Testis (tissue), 3 donors: Measurements from ENCODE around the gene TEX52. TPM values are rescaled to one million over a fixed set of nuclear protein-coding genes. Genes with fewer than 3 reads are reported as not detected.
"Not testable (repeated sequence)": the region's sequence is repeated elsewhere in the genome, so short reads cannot be mapped to it uniquely, and the experiment has no call there.

Experiments
- DNase-seq: peaks from one replicate; pipeline ENCODE4 v3.0.0-alpha.2; 2019
- H3K27ac ChIP-seq, 2 donors: fragments of 200-600 bp; sonication (generic); one replicate each; pipeline ENCODE4 v1.5.1; 2019
- H3K27me3 ChIP-seq: fragments of 200-600 bp; sonication (generic); one replicate; pipeline ENCODE4 v1.5.1; 2019
- H3K36me3 ChIP-seq: fragments of 200-600 bp; sonication (generic); one replicate; pipeline ENCODE4 v1.5.1; 2017; ENCODE audit warnings: low read depth; ENCODE audit errors: missing control alignments
- H3K4me1 ChIP-seq: fragments of 200-600 bp; sonication (generic); one replicate; pipeline ENCODE4 v1.5.1; 2019
- H3K4me3 ChIP-seq, 2 donors: fragments of 200-600 bp; sonication (generic); one replicate each; pipeline ENCODE4 v1.5.1; 2017 to 2019
- H3K9me3 ChIP-seq: fragments of 200-600 bp; sonication (generic); one replicate; pipeline ENCODE4 v1.5.1; 2017
- CTCF ChIP-seq, 3 experiments: fragments of 450-650 bp in 2 of 3; fragments of 200-600 bp in 1 of 3; sonication (generic) in 1 of 3; IDR thresholded peaks; one replicate each; pipeline ENCODE4 v1.5.1; 2016 to 2019; ENCODE audit warnings: antibody characterized with exemption in 3 of 3, mild to moderate bottlenecking in 2 of 3, moderate library complexity in 1 of 3
- POLR2A ChIP-seq: fragments of 450-650 bp; IDR thresholded peaks from one replicate; pipeline ENCODE4 v1.6.1; 2017; ENCODE audit warnings: antibody characterized with exemption, mild to moderate bottlenecking, moderate library complexity
- WGBS, 2 donors: methylation state at CpG; one replicate each; pipeline ENCODE4 v1.1.5; 2018; 5-methylcytosine and 5-hydroxymethylcytosine counted together
- intact Hi-C: fragments of 100-400 bp; cut with DNase I; formaldehyde crosslinking; loops from one replicate; pipeline ENCODE4 v1.15.1; 2023; ENCODE audit warnings: low total_unique reads
- polyA plus RNA-seq: library from polyadenylated mRNA; stranded (reverse); fragments of 350-450 nt; fragmentation: Illumina TruSeq; extraction: RNeasy Lipid Tissue Mini Kit (QIAGEN cat#74804); gene quantifications from one replicate; pipeline ENCODE4 v1.2.3, GENCODE V29; 2014; ENCODE audit warnings: low read depth, low replicate concordance; ENCODE audit not compliant: insufficient read depth
- total RNA-seq, 2 donors: library from RNA; depleted of rRNA; stranded (reverse); fragments of >200 nt; gene quantifications; one replicate each; pipeline ENCODE4 v1.2.3, GENCODE V29; 2016

TEX52 gene
- total and polyA plus RNA-seq, 3 donors from 2014 or later, result 0.81 to 11.4 (median 4.7) TPM

GRCh38 chr12:2864198-2864597 lies 7.4 kb upstream of the TEX52 start:
- no peak for DNase-seq
- Histone ChIP-seq H3K36me3 (no peaks in the 10 kb centered on the region), H3K27ac (no peak overlapping the region), H3K4me3 (no peak overlapping the region), H3K9me3 (no peaks in the 10 kb centered on the region), H3K4me1 (no peaks in the 10 kb centered on the region), H3K27me3 (no peaks in the 10 kb centered on the region)
- TF ChIP-seq POLR2A (no peak), CTCF (IDR thresholded peaks at IDR 0.05) (no peak)
- intact Hi-C loops, result no loop called here
- 97% methylated on average over 5 to 9 of the region's 9 CpGs for WGBS, 2 donors

- intact Hi-C loops, H3K9me3 ChIP-seq, H3K4me1 ChIP-seq, H3K36me3 ChIP-seq, H3K27me3 ChIP-seq, H3K27ac ChIP-seq, H3K4me3 ChIP-seq, DNase-seq: not testable (repeated sequence)
- 89 to 96% methylated on average over 7 of the region's 7 CpGs for WGBS, 2 donors
Measured at GRCh38 chr12:2863402-2863801, 6.6 kb upstream of the TEX52 start.

GRCh38 chr12:2862876-2863275 lies 6.0 kb upstream of the TEX52 start:
- H3K36me3 ChIP-seq, result no peaks in the 10 kb centered on the region
- TF ChIP-seq CTCF (IDR thresholded peaks at IDR 0.05), result no peak
- TF ChIP-seq POLR2A, result no peak
- no peaks in the 10 kb centered on the region for H3K27me3 ChIP-seq
- intact Hi-C loops, result no loop called here
- no peak overlapping the region for H3K4me3 ChIP-seq
- H3K27ac ChIP-seq, result no peak overlapping the region
- peaks cover 7% of the 10 kb centered on the region for H3K4me1 ChIP-seq
- H3K9me3 ChIP-seq, result no peaks in the 10 kb centered on the region
- no peak for DNase-seq
- WGBS, 2 donors, result 88 to 89% methylated on average over 7 of the region's 7 CpGs

- Histone ChIP-seq H3K27ac (no peak overlapping the region), H3K4me3 (no peak overlapping the region), H3K9me3 (no peaks in the 10 kb centered on the region), H3K4me1 (peaks cover 7% of the 10 kb centered on the region), H3K27me3 (no peaks in the 10 kb centered on the region), H3K36me3 (no peaks in the 10 kb centered on the region)
- TF ChIP-seq CTCF (IDR thresholded peaks at IDR 0.05), result no peak
- TF ChIP-seq POLR2A, result no peak
- no peak for DNase-seq
- intact Hi-C loops, result no loop called here
Measured at GRCh38 chr12:2860170-2860569, 3.3 kb upstream of the TEX52 start.

- Histone ChIP-seq H3K36me3 (no peaks in the 10 kb centered on the region), H3K27me3 (no peaks in the 10 kb centered on the region), H3K9me3 (no peaks in the 10 kb centered on the region), H3K4me1 (peaks cover 7% of the 10 kb centered on the region), H3K27ac (peak overlapping the region in 1 of 2 donors; percentile 68), H3K4me3 (no peak overlapping the region)
- 63% methylated on average over 12 of the region's 12 CpGs; no CpG with 5 or more reads in 1 of the 2 donors for WGBS, 2 donors
- TF ChIP-seq POLR2A (no peak), CTCF (IDR thresholded peaks at IDR 0.05) (no peak)
- intact Hi-C loops, result no loop called here
- peak; percentile 24 for DNase-seq
Measured at GRCh38 chr12:2858944-2859421, 2.1 kb upstream of the TEX52 start.
